Psoas muscle (tissue), 8 donors: Measurements from ENCODE around the gene VWF. TPM values are rescaled to one million over a fixed set of nuclear protein-coding genes. Genes with fewer than 3 reads are reported as not detected.

ENCODE experiments used
- ATAC-seq, 4 donors: fragments of 200-7000 bp; cut with Tn5 transposase; one replicate each; pipeline ENCODE4 v1.9.1; 2020; ENCODE audit warnings: moderate library complexity in 3 of 4, mild to moderate bottlenecking in 2 of 4
- DNase-seq, 2 donors: peaks; one replicate each; pipeline ENCODE4 v3.0.0-alpha.2; 2020
- H3K27ac ChIP-seq: fragments of 200-600 bp; one replicate; pipeline ENCODE4 v1.8.0; 2022
- H3K27me3 ChIP-seq, 3 donors: fragments of 200-600 bp in 1 of 3; one replicate each; pipeline versions ENCODE4 v1.6.1 to v1.8.0; 2013 to 2022; ENCODE audit warnings: low read length in 2 of 3, mild to moderate bottlenecking in 2 of 3, moderate library complexity in 1 of 3; ENCODE audit not compliant: insufficient read depth in 3 of 3
- H3K36me3 ChIP-seq, 2 donors: fragments of 200-600 bp in 1 of 2; one replicate each; pipeline versions ENCODE4 v1.6.1 to v1.8.0; 2013 to 2022; ENCODE audit warnings: low read depth in 1 of 2, mild to moderate bottlenecking in 1 of 2, moderate library complexity in 1 of 2; ENCODE audit not compliant: insufficient read depth in 1 of 2
- H3K4me1 ChIP-seq: fragments of 200-600 bp; one replicate; pipeline ENCODE4 v1.8.0; 2022
- H3K4me3 ChIP-seq: fragments of 200-600 bp; one replicate; pipeline ENCODE4 v1.8.0; 2022; ENCODE audit warnings: mild to moderate bottlenecking
- H3K9me3 ChIP-seq: fragments of 200-600 bp; one replicate; pipeline ENCODE4 v1.8.0; 2022
- WGBS, 3 donors: extraction: QIAGEN DNeasy Blood & Tissue Kit; methylation state at CpG; one replicate each; pipeline versions ENCODE4 v1.1.6 to v1.1.7; 2013; 5-methylcytosine and 5-hydroxymethylcytosine counted together
- intact Hi-C, 2 donors: fragments of 100-400 bp; cut with DNase I; formaldehyde crosslinking; loops; one replicate each; pipeline versions ENCODE4 v1.11.0 to v1.14.2; 2022
- polyA plus RNA-seq, 3 donors: library from polyadenylated mRNA; stranded (reverse); fragments of 200-250 nt; gene quantifications; one replicate each; pipeline ENCODE4 v1.2.3, GENCODE V29; 2013
- total RNA-seq, 4 donors: library from RNA; stranded (reverse); fragmentation: NEBNext Ultra II Directional in 2 of 4; extraction: Animal tissue kit (Norgen Biotek cat#: 25700) in 2 of 4; gene quantifications; one replicate each; pipeline versions ENCODE4 v1.2.1 to v1.2.4, GENCODE V29; 2021 to 2023
- TF ChIP-seq, protein P1 (sequence below): fragments of 200-600 bp; IDR thresholded peaks from one replicate; pipeline ENCODE4 v1.8.0; 2022; ENCODE audit warnings: antibody characterized with exemption
- donor health status: healthy with polysubstance abuse.
- donor health status: DM: no; HTN: no; CAD: no; lungs with moderate emphysema.
- donor health status: Bipolar disorder and iron deficiency.
- donor health status: healthy.
- donor health status: DM: yes; HTN: yes; CAD: no.
- donor health status: DM: no; HTN: no; CAD: no.
- donor health status: DM: no; HTN: no; CAD: no.
- donor health status: DM: yes; HTN: yes; CAD: no.

VWF gene
- total and polyA plus RNA-seq, 7 donors = 49.6 to 206 (median 122) TPM

DNA sequence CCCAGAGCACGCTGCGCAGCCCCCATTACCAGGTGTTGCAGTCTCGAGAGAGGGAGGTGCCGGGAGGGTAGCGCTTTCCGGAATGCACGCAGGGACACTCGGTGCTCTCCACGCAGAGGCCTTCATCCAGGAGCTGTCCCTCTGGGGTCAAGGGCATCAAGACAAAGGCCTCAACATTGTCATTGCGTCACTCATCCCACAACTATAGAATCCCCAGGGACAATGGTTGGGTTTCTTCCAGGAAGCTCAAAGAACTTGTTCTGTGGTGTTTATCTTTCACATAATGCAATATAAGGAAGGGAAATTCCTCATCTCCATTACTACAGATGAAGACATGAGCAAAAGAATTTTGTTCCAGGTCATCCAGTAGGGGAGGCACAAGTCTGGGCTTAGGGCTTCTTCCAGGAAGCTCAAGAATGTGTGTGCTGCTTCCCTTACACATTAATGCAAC, 52.1 kb downstream of the VWF start:
- intact Hi-C loops = loop anchor here in 1 of 2 donors (5.0 kb wide), 1 partner anchor 105 kb away; no protein-coding TSS in a partner anchor
- Histone ChIP-seq H3K9me3 (no peaks in the 10 kb centered on the region), H3K36me3 (no peaks in the 10 kb centered on the region), H3K27me3 (peaks cover 0 to 24% (median 2%) of the 10 kb centered on the region in 3 donors), H3K4me3 (no peak overlapping the region), H3K27ac (no peak overlapping the region), H3K4me1 (peaks cover 4% of the 10 kb centered on the region)
- 74 to 80% (median 79%) methylated on average over 10 of the region's 10 CpGs for WGBS, 3 donors
- no peak for ATAC-seq
- no peak for DNase-seq
- TF ChIP-seq, protein P1, sequence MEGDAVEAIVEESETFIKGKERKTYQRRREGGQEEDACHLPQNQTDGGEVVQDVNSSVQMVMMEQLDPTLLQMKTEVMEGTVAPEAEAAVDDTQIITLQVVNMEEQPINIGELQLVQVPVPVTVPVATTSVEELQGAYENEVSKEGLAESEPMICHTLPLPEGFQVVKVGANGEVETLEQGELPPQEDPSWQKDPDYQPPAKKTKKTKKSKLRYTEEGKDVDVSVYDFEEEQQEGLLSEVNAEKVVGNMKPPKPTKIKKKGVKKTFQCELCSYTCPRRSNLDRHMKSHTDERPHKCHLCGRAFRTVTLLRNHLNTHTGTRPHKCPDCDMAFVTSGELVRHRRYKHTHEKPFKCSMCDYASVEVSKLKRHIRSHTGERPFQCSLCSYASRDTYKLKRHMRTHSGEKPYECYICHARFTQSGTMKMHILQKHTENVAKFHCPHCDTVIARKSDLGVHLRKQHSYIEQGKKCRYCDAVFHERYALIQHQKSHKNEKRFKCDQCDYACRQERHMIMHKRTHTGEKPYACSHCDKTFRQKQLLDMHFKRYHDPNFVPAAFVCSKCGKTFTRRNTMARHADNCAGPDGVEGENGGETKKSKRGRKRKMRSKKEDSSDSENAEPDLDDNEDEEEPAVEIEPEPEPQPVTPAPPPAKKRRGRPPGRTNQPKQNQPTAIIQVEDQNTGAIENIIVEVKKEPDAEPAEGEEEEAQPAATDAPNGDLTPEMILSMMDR = no peak

DNA sequence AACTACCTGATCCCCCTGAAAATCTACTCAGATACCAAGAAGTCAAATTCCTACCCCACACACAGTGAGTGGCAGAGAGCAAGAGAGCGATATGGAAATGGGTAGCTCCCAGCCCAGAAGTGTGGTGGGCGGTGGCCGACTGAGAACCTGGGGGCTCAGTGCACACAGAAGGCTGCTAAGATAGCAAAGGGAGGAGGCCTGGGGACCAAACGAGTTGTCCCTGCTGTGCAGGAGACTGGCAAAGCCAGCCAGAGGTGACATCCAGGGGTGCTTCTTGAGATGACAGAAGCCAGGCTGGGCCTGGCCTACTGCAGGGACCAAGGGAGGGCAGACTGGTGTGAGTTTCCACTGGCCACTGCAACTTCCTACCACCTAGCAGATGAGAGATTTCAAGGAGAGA, 52.9 kb downstream of the VWF start:
- peaks cover 4% of the 10 kb centered on the region for H3K4me1 ChIP-seq
- no peaks in the 10 kb centered on the region for H3K36me3 ChIP-seq
- peaks cover 0 to 25% (median 2%) of the 10 kb centered on the region in 3 donors for H3K27me3 ChIP-seq
- TF ChIP-seq, protein P1 = no peak
- no peaks in the 10 kb centered on the region for H3K9me3 ChIP-seq
- no peak overlapping the region for H3K27ac ChIP-seq
- 93 to 95% (median 94%) methylated on average over 4 of the region's 4 CpGs for WGBS, 3 donors
- DNase-seq = peak in 1 of 2 donors; percentile 4
- intact Hi-C loops = loop anchor here in 1 of 2 donors (5.0 kb wide), 1 partner anchor 106 kb away; no protein-coding TSS in a partner anchor
- ATAC-seq = no peak
- no peak overlapping the region for H3K4me3 ChIP-seq

DNA sequence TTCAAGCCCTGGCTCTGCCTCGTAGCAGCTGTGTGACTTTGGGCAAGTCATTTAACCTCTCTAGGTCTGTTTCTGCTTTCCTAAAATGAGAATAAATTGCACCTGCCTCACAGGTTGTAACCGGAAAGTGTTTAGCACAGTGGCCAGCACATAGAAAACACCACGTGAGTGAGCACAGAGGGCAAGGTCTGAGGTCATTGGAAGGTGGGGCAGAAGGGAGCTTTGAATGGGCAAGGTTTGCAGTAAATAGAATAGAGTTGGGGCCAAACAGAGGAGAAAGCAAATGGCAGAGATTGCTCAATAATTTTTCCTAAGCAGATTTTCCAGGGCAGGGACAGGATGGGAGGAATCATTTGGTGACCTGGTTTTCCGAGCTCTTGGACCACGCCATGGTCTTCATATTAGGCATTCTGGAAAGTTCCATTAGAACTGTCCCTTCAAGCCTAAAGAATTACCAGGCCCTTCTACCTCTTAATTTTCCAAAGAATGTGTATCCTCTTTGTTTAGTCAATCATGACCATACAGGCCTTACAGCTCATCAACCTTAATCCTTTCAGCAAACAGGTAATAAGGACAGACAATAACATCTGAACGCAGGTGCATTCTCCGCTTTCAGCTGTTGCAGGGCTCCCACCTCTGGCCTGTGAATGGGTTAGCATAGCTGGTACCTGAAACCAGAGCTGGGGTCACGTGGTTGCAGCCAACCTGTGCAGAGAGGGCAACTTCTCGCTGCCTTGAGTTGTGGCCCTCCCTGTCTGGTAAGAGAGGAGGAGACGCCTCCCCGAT, 53.8 kb downstream of the VWF start:
- Histone ChIP-seq H3K4me3 (no peak overlapping the region), H3K27me3 (peaks cover 0 to 27% (median 2%) of the 10 kb centered on the region in 3 donors), H3K27ac (no peak overlapping the region), H3K9me3 (no peaks in the 10 kb centered on the region), H3K4me1 (peaks cover 4% of the 10 kb centered on the region), H3K36me3 (no peaks in the 10 kb centered on the region)
- ATAC-seq = no peak
- intact Hi-C loops = loop anchor here in 1 of 2 donors (5.0 kb wide), 1 partner anchor 107 kb away; no protein-coding TSS in a partner anchor
- TF ChIP-seq, protein P1 = no peak
- 84 to 89% (median 87%) methylated on average over 11 of the region's 11 CpGs for WGBS, 3 donors
- DNase-seq = no peak

DNA sequence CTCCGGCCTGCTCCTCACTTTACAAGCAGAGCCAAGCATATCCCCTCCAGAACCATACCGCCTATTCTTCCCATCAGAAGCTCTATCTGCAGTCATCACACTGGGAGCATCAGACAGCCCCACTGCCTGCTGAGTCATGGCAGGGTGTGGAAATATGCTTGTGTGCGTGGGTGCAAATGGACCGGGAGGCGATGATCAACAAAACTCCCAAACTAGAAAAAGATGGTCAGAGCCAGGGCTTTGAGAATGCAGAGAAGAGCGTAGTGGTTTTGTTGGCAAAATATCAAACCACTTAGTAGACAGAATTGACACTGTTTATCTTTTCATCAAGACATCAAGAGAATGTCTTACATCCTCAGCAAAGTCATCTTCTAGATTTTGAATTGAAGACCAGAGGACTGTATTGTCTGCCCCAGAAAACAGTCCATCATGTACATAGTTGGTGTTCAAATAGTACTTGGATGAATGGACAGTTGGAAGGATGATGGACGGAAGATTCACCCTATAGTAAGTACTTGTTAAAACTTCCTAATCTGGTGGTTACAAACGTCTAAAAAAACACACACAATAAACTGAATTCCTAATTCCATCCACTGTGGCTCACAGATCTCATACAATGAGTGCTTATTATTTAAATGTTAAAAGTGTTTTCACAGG, 54.9 kb downstream of the VWF start:
- H3K9me3 ChIP-seq = no peaks in the 10 kb centered on the region
- intact Hi-C loops = loop anchor here (5.0 to 10.0 kb wide), 3 partner anchors 108 to 395 kb away; no protein-coding TSS in a partner anchor
- H3K4me3 ChIP-seq = no peak overlapping the region
- DNase-seq (peak in 1 of 2 donors; percentile 45), ATAC-seq (peak in 1 of 4 donors; percentile 37)
- no peaks in the 10 kb centered on the region for H3K36me3 ChIP-seq
- no peak overlapping the region for H3K27ac ChIP-seq
- TF ChIP-seq, protein P1 = no peak
- peaks cover 0 to 17% (median 0%) of the 10 kb centered on the region in 3 donors for H3K27me3 ChIP-seq
- H3K4me1 ChIP-seq = peaks cover 2% of the 10 kb centered on the region
- WGBS, 3 donors = 60 to 72% (median 61%) methylated on average over 8 of the region's 8 CpGs
